Measurements from ENCODE around the gene VWA5A.

GRCh38 chr11:124143034-124143433 is 27.8 kb downstream of the VWA5A start:
- TF ChIP-seq, protein P1, sequence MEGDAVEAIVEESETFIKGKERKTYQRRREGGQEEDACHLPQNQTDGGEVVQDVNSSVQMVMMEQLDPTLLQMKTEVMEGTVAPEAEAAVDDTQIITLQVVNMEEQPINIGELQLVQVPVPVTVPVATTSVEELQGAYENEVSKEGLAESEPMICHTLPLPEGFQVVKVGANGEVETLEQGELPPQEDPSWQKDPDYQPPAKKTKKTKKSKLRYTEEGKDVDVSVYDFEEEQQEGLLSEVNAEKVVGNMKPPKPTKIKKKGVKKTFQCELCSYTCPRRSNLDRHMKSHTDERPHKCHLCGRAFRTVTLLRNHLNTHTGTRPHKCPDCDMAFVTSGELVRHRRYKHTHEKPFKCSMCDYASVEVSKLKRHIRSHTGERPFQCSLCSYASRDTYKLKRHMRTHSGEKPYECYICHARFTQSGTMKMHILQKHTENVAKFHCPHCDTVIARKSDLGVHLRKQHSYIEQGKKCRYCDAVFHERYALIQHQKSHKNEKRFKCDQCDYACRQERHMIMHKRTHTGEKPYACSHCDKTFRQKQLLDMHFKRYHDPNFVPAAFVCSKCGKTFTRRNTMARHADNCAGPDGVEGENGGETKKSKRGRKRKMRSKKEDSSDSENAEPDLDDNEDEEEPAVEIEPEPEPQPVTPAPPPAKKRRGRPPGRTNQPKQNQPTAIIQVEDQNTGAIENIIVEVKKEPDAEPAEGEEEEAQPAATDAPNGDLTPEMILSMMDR (IDR thresholded peaks at IDR 0.05; ENCODE audit: low read depth, low read length) = no peak
- TF ChIP-seq EZH2phosphoT487 (IDR thresholded peaks at IDR 0.05; ENCODE audit: low read depth) = no peak

All from OCI-LY3 (cell line).